NCI-H2029 treated with DMSO at 0.1 percent for 48 hours (cell line): ENCODE measurements around the gene NXF3.
"Not testable (repeated sequence)": the region's sequence is repeated elsewhere in the genome, so short reads cannot be mapped to it uniquely, and the experiment has no call there.

Source experiments
- DNase-seq: peaks from one replicate; lab custom pipeline; 2025; lab: John Stamatoyannopoulos, UW

The NXF3 gene

GRCh38 chrX:103051260-103051789, 41.6 kb downstream of the NXF3 start:
- no peak for DNase-seq

- not testable (repeated sequence) for DNase-seq
These were observed 59.6 kb downstream of the NXF3 start for GRCh38 chrX:103033371-103033770.
